GM21619 (cell line): ENCODE results near the gene HAP1.

Experiments used
- ATAC-seq: cut with Tn5 transposase; IDR thresholded peaks from one replicate; pipeline ENCODE4 v1.9.1; 2021; ENCODE audit not compliant: unreplicated experiment

The HAP1 gene

GRCh38 chr17:41763327-41763726 lies 28.9 kb upstream of the HAP1 start:
- no peak for ATAC-seq

GRCh38 chr17:41762841-41763240 lies 28.4 kb upstream of the HAP1 start:
- ATAC-seq, result no peak

- ATAC-seq, result no peak
Measured at GRCh38 chr17:41762391-41762790, 27.9 kb upstream of the HAP1 start.

- no peak for ATAC-seq
Measured at GRCh38 chr17:41760878-41761277, 26.4 kb upstream of the HAP1 start.

GRCh38 chr17:41758601-41759000 lies 24.2 kb upstream of the HAP1 start:
- ATAC-seq, result no peak

GRCh38 chr17:41754066-41754465 lies 19.6 kb upstream of the HAP1 start:
- ATAC-seq, result no peak

- ATAC-seq, result no peak
Measured at GRCh38 chr17:41751288-41751687, 16.8 kb upstream of the HAP1 start.

GRCh38 chr17:41750862-41751261 lies 16.4 kb upstream of the HAP1 start:
- ATAC-seq, result no peak

GRCh38 chr17:41748275-41748674 lies 13.8 kb upstream of the HAP1 start:
- ATAC-seq, result no peak

GRCh38 chr17:41741709-41742108 lies 7.3 kb upstream of the HAP1 start:
- no peak for ATAC-seq

- ATAC-seq, result no peak
Measured at GRCh38 chr17:41740506-41740905, 6.1 kb upstream of the HAP1 start.

- ATAC-seq, result no peak
Measured at GRCh38 chr17:41739661-41740352, 5.4 kb upstream of the HAP1 start.

GRCh38 chr17:41738801-41739112 lies 4.3 kb upstream of the HAP1 start:
- ATAC-seq, result no peak

GRCh38 chr17:41738077-41738800 lies 3.8 kb upstream of the HAP1 start:
- no peak for ATAC-seq

GRCh38 chr17:41737680-41738023 lies 3.2 kb upstream of the HAP1 start:
- no peak for ATAC-seq

- no peak for ATAC-seq
Measured at GRCh38 chr17:41736983-41737679, 2.7 kb upstream of the HAP1 start.

- no peak for ATAC-seq
Measured at GRCh38 chr17:41735744-41736143, 1.3 kb upstream of the HAP1 start.

GRCh38 chr17:41734949-41735313 lies 488 bp upstream of the HAP1 start:
- no peak for ATAC-seq

- no peak for ATAC-seq
Measured at GRCh38 chr17:41733348-41734138, 900 bp downstream of the HAP1 start.

GRCh38 chr17:41731836-41732235 lies 2.6 kb downstream of the HAP1 start:
- ATAC-seq, result no peak

GRCh38 chr17:41730479-41730878 lies 4.0 kb downstream of the HAP1 start:
- no peak for ATAC-seq

GRCh38 chr17:41728056-41728455 lies 6.4 kb downstream of the HAP1 start:
- no peak for ATAC-seq
